ENCODE results near the gene PRDM2.

PRDM2 gene

GRCh38 chr1:13820456-13820855, 120.5 kb downstream of the PRDM2 start:
- DNase-seq, result no peak

- DNase-seq, result no peak
These were observed 123.3 kb downstream of the PRDM2 start for GRCh38 chr1:13823126-13823880.

GRCh38 chr1:13823936-13824335, 123.9 kb downstream of the PRDM2 start:
- DNase-seq, result no peak

- no peak for DNase-seq
These were observed 124.6 kb downstream of the PRDM2 start for GRCh38 chr1:13824626-13825025.

GRCh38 chr1:13825033-13825432, 125.0 kb downstream of the PRDM2 start:
- DNase-seq, result no peak

- DNase-seq, result no peak
These were observed 126.0 kb downstream of the PRDM2 start for GRCh38 chr1:13826009-13826408.

- DNase-seq, result no peak
These were observed 126.6 kb downstream of the PRDM2 start for GRCh38 chr1:13826591-13826990.

- DNase-seq, result no peak
These were observed 128.6 kb downstream of the PRDM2 start for GRCh38 chr1:13828454-13829151.

- DNase-seq, result no peak
These were observed 129.3 kb downstream of the PRDM2 start for GRCh38 chr1:13829152-13829769.

- no peak for DNase-seq
These were observed 130.2 kb downstream of the PRDM2 start for GRCh38 chr1:13830170-13830569.

- no peak for DNase-seq
These were observed 130.8 kb downstream of the PRDM2 start for GRCh38 chr1:13830616-13831280.

- DNase-seq, result no peak
These were observed 132.1 kb downstream of the PRDM2 start for GRCh38 chr1:13832100-13832499.

- no peak for DNase-seq
These were observed 132.5 kb downstream of the PRDM2 start for GRCh38 chr1:13832536-13832935.

- DNase-seq, result no peak
These were observed 136.1 kb downstream of the PRDM2 start for GRCh38 chr1:13836136-13836535.

- DNase-seq, result no peak
These were observed 136.6 kb downstream of the PRDM2 start for GRCh38 chr1:13836631-13837030.

- no peak for DNase-seq
These were observed 138.2 kb downstream of the PRDM2 start for GRCh38 chr1:13838236-13838635.

- no peak for DNase-seq
These were observed 142.5 kb downstream of the PRDM2 start for GRCh38 chr1:13842497-13842896.

GRCh38 chr1:13851726-13852125, 151.7 kb downstream of the PRDM2 start:
- DNase-seq, result no peak

- DNase-seq, result no peak
These were observed 155.6 kb downstream of the PRDM2 start for GRCh38 chr1:13855554-13855953.

- no peak for DNase-seq
These were observed 160.0 kb downstream of the PRDM2 start for GRCh38 chr1:13860031-13860430.

GRCh38 chr1:13864760-13865159, 164.8 kb downstream of the PRDM2 start:
- DNase-seq, result no peak

GRCh38 chr1:13865851-13866250, 165.9 kb downstream of the PRDM2 start:
- DNase-seq, result no peak

- no peak for DNase-seq
These were observed 167.6 kb downstream of the PRDM2 start for GRCh38 chr1:13867603-13868002.

All from AML-193 (cell line).